ENCODE data around the gene DYNLL2. TPM values are rescaled to one million over a fixed set of nuclear protein-coding genes. Genes with fewer than 3 reads are reported as not detected.
"Not testable (repeated sequence)": the region's sequence is repeated elsewhere in the genome, so short reads cannot be mapped to it uniquely, and the experiment has no call there.

Gene DYNLL2
- total RNA-seq, 4 donors from 2014 or later, result 13.9 to 21.3 (median 16.6) TPM

DNA sequence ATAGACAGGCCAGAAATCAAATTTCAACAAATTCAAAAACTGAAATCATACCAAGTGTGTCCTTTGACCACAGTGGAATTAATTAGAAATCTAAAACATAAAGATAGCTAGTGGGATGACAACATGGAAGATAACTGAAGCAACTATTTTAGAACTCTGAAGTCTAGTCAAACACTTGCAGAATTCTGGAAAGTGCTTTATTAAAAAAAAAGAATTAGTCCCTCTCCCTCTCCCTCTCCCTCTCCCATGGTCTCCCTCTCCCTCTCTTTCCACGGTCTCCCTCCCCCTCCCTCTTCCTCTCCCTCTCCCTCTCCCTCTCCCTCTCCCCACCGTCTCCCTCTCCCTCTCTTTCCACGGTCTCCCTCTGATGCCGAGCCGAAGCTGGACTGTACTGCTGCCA lies 58.3 kb downstream of the DYNLL2 start:
- Histone ChIP-seq H3K9me3 (peaks cover 0 to 39% (median 5%) of the 10 kb centered on the region in 4 donors), H3K27me3 (peaks cover 0 to 7% of the 10 kb centered on the region in 2 donors), H3K27ac (no peak overlapping the region), H3K4me1 (no peaks in the 10 kb centered on the region), H3K36me3 (no peaks in the 10 kb centered on the region), H3K4me3 (no peak overlapping the region)
- WGBS, 2 donors, result 80 to 88% methylated on average over 5 of the region's 5 CpGs
- TF ChIP-seq EP300 (IDR thresholded peaks at IDR 0.05) (no peak), POLR2A (IDR thresholded peaks at IDR 0.05) (no peak)
- TF ChIP-seq, protein P1, sequence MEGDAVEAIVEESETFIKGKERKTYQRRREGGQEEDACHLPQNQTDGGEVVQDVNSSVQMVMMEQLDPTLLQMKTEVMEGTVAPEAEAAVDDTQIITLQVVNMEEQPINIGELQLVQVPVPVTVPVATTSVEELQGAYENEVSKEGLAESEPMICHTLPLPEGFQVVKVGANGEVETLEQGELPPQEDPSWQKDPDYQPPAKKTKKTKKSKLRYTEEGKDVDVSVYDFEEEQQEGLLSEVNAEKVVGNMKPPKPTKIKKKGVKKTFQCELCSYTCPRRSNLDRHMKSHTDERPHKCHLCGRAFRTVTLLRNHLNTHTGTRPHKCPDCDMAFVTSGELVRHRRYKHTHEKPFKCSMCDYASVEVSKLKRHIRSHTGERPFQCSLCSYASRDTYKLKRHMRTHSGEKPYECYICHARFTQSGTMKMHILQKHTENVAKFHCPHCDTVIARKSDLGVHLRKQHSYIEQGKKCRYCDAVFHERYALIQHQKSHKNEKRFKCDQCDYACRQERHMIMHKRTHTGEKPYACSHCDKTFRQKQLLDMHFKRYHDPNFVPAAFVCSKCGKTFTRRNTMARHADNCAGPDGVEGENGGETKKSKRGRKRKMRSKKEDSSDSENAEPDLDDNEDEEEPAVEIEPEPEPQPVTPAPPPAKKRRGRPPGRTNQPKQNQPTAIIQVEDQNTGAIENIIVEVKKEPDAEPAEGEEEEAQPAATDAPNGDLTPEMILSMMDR (IDR thresholded peaks at IDR 0.05), result no peak
- DNase-seq (ENCODE audit: low spot score in 2 of 2), result no peak

GRCh38 chr17:58143335-58143734 lies 60.1 kb downstream of the DYNLL2 start:
- H3K4me3 ChIP-seq; H3K27me3 ChIP-seq; DNase-seq (ENCODE audit: low spot score in 2 of 2); H3K4me1 ChIP-seq; H3K36me3 ChIP-seq; H3K27ac ChIP-seq: not testable (repeated sequence)
- H3K9me3 ChIP-seq, result peaks cover 0 to 38% (median 5%) of the 10 kb centered on the region in 4 donors
- 80 to 83% methylated on average over 4 of the region's 4 CpGs for WGBS, 2 donors

DNA sequence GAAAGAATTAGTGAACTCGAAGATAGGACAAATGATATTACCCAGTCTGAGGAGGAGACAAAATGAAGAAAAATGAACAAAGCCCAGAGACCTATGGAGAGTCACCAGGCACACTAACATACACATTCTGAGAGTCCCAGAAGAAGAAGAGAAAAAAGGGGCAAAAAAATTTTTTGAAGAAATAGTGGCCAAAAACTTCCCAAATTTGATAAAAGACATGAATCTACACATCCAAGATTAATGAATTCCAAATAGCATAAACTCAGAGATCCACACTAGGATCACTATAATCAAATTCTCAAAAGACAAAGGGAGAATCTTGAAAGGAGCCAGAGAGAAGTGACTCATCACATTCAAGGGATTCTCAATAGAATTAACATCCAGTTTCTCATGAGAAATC lies 61.6 kb downstream of the DYNLL2 start:
- no peaks in the 10 kb centered on the region for H3K4me1 ChIP-seq
- no peak for TF ChIP-seq POLR2A (IDR thresholded peaks at IDR 0.05)
- TF ChIP-seq, protein P1 (IDR thresholded peaks at IDR 0.05), result no peak
- no peak for TF ChIP-seq EP300 (IDR thresholded peaks at IDR 0.05)
- H3K4me3 ChIP-seq, result no peak overlapping the region
- DNase-seq (ENCODE audit: low spot score in 2 of 2), result no peak
- H3K27me3 ChIP-seq, result peaks cover 0 to 7% of the 10 kb centered on the region in 2 donors
- no peak overlapping the region for H3K27ac ChIP-seq
- 85 to 89% methylated on average over 1 of the region's 1 CpG for WGBS, 2 donors
- peaks cover 0 to 38% (median 5%) of the 10 kb centered on the region in 4 donors for H3K9me3 ChIP-seq
- no peaks in the 10 kb centered on the region for H3K36me3 ChIP-seq

Other genes with a start within 250 kb of the DYNLL2 start
- gene MRPS23, start 233.4 kb upstream of the DYNLL2 start, total RNA-seq, result 10 to 100 TPM in 2 of 4 donors, 1 to 10 TPM in 2; 8.0 to 20.1 (median 9.0) TPM
- gene CUEDC1, start 128.0 kb upstream of the DYNLL2 start, total RNA-seq, result 10 to 100 TPM; 32.1 to 55.5 (median 38.8) TPM
- gene VEZF1, start 95.2 kb upstream of the DYNLL2 start, total RNA-seq, result 10 to 100 TPM; 42.3 to 66.0 (median 48.3) TPM
- gene SRSF1, start 76.2 kb upstream of the DYNLL2 start, total RNA-seq, result 100 to 1,000 TPM in 3 of 4 donors, 10 to 100 TPM in 1; 92.4 to 173 (median 143) TPM
- gene OR4D1, start 65.0 kb downstream of the DYNLL2 start, total RNA-seq, result not detected
- gene OR4D2, start 83.6 kb downstream of the DYNLL2 start, total RNA-seq, result not detected
- not detected for gene EPX, start 109.3 kb downstream of the DYNLL2 start, total RNA-seq
- 10 to 100 TPM; 15.7 to 25.1 (median 18.5) TPM for gene MKS1, start 135.8 kb downstream of the DYNLL2 start, total RNA-seq
- not detected for gene LPO, start 155.2 kb downstream of the DYNLL2 start, total RNA-seq
- not detected for gene MPO, start 197.5 kb downstream of the DYNLL2 start, total RNA-seq
- 10 to 100 TPM; 11.4 to 16.3 (median 13.0) TPM for gene TSPOAP1, start 245.4 kb downstream of the DYNLL2 start, total RNA-seq

All from tibial nerve (tissue), 4 donors.